Muscle of arm (tissue), 12 donors: ENCODE results near the gene NTM. TPM values are rescaled to one million over a fixed set of nuclear protein-coding genes. Genes with fewer than 3 reads are reported as not detected.
A peak's percentile ranks its signal among the peaks of the same experiment; 100 is the strongest.

Experiments used
- DNase-seq: peaks from one replicate; pipeline ENCODE4 v3.0.0-alpha.2; 2013
- polyA plus RNA-seq, 12 donors: library from polyadenylated mRNA; unstranded; fragments of 120-200 nt; gene quantifications; one replicate each; pipeline ENCODE4 v1.2.1, GENCODE V29; 2013; ENCODE audit not compliant: insufficient read length in 12 of 12

Gene NTM
- polyA plus RNA-seq, 12 donors: 9.6 to 40.9 (median 22.3) TPM; not detected in 1

GRCh38 chr11:131914361-131914774, 544.0 kb downstream of the NTM start:
- no peak for DNase-seq

- no peak for DNase-seq
Measured at GRCh38 chr11:131916638-131917037, 546.2 kb downstream of the NTM start.

GRCh38 chr11:131917634-131918384, 547.4 kb downstream of the NTM start:
- no peak for DNase-seq

- DNase-seq: no peak
Measured at GRCh38 chr11:131918663-131919062, 548.2 kb downstream of the NTM start.

- DNase-seq: no peak
Measured at GRCh38 chr11:131922220-131922619, 551.8 kb downstream of the NTM start.

- DNase-seq: no peak
Measured at GRCh38 chr11:131923309-131923708, 552.9 kb downstream of the NTM start.

GRCh38 chr11:131924001-131924400, 553.6 kb downstream of the NTM start:
- no peak for DNase-seq

- peak; percentile 80 for DNase-seq
Measured at GRCh38 chr11:131924457-131925201, 554.2 kb downstream of the NTM start.

- DNase-seq: no peak
Measured at GRCh38 chr11:131925829-131926228, 555.4 kb downstream of the NTM start.

GRCh38 chr11:131928992-131929391, 558.6 kb downstream of the NTM start:
- DNase-seq: no peak

- no peak for DNase-seq
Measured at GRCh38 chr11:131932584-131933325, 562.3 kb downstream of the NTM start.

- no peak for DNase-seq
Measured at GRCh38 chr11:131934006-131934405, 563.6 kb downstream of the NTM start.

- DNase-seq: no peak
Measured at GRCh38 chr11:131938351-131938751, 567.9 kb downstream of the NTM start.

GRCh38 chr11:131940126-131940525, 569.7 kb downstream of the NTM start:
- DNase-seq: no peak

GRCh38 chr11:131942878-131943277, 572.5 kb downstream of the NTM start:
- no peak for DNase-seq

GRCh38 chr11:131943295-131943694, 572.9 kb downstream of the NTM start:
- no peak for DNase-seq

- DNase-seq: peak; percentile 81
Measured at GRCh38 chr11:131944736-131945135, 574.3 kb downstream of the NTM start.

GRCh38 chr11:131945706-131946105, 575.3 kb downstream of the NTM start:
- no peak for DNase-seq

- DNase-seq: no peak
Measured at GRCh38 chr11:131947511-131947910, 577.1 kb downstream of the NTM start.

GRCh38 chr11:131951121-131951520, 580.7 kb downstream of the NTM start:
- DNase-seq: no peak

- DNase-seq: no peak
Measured at GRCh38 chr11:131954146-131954545, 583.7 kb downstream of the NTM start.

GRCh38 chr11:131955904-131956303, 585.5 kb downstream of the NTM start:
- no peak for DNase-seq

- peak; percentile 48 for DNase-seq
Measured at GRCh38 chr11:131957201-131957600, 586.8 kb downstream of the NTM start.
